Forelimb muscle (tissue), 1 donor: Measurements from ENCODE around the gene S100A14. TPM values are rescaled to one million over a fixed set of nuclear protein-coding genes. Genes with fewer than 3 reads are reported as not detected.

Source experiments
- DNase-seq: peaks from one replicate; pipeline ENCODE4 v3.0.0-alpha.2; 2013; ENCODE audit warnings: low read depth
- polyA plus RNA-seq: library from polyadenylated mRNA; unstranded; fragments of 120-200 nt; gene quantifications from one replicate; pipeline ENCODE4 v1.2.1, GENCODE V29; 2013; ENCODE audit not compliant: insufficient read length

Gene S100A14
- polyA plus RNA-seq, 1 donor: 0.18 TPM

DNA sequence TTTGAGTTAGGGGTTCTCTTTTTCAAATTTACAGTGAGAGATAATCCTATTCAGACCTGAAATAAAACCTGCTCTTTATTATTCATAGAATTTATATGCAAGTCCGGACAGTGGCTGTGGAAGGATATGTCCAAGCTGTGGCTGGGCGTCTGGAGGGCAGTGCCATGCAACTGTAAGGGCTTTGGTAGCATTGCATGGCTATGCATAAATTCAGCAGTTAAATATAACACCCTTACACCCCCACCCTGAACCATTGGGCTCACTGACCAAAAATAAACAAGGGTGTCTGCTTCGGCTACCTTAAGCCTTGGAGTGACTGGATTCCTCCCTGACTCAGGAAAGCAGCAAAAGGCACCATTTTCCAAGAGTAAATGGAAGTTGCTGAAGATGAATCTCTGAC is 23.2 kb upstream of the S100A14 start:
- no peak for DNase-seq

DNA sequence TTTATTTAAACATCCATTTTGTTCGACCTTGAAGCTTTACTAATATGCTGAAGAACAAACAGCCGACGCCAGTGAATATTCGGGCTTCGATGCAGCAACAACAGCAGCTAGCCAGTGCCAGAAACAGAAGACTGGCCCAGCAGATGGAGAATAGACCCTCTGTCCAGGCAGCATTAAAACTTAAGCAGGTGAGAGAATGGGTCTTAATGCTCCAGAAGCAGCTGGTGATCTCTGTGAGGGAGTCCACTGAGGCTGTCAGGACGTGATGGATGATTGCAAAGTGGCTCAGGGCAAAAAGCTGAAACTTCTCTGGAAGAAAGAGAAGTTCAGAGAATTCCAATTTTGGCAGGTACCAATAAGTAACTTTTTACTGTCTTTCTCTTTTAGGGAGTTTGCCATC is 22.1 kb upstream of the S100A14 start:
- DNase-seq: no peak

DNA sequence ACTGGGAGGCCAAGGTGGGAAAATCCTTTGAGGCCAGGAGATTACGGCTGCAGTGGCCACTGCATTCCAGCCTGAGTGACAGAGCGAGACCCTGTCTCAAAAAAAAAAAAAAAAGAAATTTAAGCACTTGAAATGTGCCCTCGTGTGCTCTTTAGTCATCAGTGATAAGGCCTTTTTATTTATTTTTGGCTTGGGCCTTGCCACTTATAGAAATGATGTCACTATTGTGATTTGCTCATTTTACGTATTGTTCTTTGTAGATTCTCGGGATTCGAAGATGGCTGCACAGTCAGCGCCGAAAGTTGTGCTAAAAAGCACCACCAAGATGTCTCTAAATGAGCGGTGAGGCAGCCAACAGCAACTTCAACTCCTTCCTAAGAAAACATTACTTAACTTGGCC is 20.2 kb upstream of the S100A14 start:
- DNase-seq: no peak

DNA sequence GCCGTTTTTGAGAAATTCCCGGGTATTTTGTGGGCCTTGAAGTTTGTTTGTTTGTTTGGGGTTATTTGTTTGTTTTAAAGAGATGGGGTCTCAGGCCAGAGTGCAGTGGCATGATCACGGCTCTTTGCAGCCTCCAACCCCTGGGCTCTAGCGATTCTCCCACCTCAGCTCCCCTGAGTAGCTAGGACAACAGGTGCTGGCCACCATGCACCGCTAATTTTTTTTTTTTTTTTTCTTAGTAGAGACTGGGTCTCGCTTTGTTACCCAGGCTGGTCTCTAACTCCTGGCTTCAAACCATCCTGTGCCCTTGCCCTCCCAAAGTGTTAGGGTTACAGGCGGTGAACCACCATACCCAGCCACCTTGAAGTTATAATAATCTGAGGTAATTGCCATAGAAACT is 19.7 kb upstream of the S100A14 start:
- DNase-seq: no peak

DNA sequence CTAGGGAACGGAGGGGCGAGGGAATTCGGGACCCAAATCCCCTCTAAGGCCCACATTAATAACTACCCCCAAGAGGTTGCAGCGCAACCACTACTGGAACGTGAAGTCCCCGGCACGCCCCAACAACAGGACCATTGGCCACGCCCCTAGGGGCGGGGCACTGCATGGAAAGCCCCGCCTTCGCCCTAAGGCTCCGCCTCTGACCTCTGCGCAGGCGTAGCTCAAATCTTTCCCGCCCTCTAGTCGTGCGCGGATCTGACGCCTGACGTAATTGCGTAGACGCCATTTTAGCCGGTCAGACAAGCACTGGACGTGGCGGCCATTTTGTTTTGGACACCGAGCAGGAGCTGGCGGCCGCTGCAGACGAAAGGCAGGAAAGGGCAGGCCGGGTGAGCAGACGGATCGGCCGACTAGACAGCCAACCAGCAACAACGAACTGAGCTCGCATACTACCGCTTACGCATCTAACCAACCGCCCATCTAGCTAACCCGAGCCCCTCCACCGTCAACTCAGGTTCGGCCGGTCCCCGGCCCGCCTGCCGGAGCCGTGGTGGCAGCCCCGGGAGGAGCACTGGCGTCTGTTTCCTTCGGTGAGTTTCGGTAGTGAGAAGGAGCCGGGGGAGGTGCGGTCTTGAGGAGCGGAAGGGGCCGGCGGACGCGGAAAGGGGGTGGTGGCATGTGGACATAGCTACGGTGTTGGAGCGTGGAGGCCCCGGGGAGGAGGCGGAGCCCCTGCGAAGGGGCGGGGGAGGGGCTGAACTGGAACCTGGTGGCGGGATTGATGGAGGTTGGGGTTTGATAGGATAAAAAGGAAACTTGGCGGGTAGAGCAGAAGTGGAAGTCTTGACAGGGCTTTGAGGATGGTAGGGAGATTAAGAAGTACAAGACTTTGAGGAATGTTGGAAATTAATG is 17.9 kb upstream of the S100A14 start, which contains the start of gene CHTOP:
Gene CHTOP (plus strand): TSS at position 313 of the 912 bp plus-strand sequence. CDS start 2,523 bp downstream, outside the sequence.
- peak; percentile 98 for DNase-seq

DNA sequence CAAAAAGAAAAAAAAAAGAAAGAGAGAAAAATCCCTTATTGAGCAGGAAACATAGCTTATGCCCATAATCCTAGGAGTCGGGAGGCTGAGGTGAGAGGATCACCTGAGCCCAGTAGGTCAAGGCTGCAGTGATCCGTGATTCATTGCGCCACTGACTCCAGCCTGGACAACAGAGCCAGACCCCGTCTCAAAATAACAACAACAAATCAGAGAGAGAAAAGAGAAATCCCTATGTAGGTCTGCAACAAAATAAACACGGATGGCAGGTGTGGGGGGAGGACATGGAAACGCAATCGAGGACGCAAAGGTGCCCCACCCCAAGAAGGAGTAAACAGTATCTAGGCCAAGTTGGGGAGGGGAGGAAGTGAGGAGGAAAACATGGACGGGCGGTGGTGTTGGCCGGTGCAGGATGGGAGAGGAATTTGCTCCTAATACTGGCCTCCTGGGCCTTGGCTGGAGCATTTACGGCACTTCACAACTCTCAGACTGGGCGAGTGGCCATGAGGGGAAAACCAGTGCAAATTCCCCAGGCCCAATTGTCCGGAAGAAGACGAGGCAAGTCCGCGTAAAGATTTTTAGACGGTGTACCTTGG is 17.1 kb upstream of the S100A14 start:
- DNase-seq: peak; percentile 45

DNA sequence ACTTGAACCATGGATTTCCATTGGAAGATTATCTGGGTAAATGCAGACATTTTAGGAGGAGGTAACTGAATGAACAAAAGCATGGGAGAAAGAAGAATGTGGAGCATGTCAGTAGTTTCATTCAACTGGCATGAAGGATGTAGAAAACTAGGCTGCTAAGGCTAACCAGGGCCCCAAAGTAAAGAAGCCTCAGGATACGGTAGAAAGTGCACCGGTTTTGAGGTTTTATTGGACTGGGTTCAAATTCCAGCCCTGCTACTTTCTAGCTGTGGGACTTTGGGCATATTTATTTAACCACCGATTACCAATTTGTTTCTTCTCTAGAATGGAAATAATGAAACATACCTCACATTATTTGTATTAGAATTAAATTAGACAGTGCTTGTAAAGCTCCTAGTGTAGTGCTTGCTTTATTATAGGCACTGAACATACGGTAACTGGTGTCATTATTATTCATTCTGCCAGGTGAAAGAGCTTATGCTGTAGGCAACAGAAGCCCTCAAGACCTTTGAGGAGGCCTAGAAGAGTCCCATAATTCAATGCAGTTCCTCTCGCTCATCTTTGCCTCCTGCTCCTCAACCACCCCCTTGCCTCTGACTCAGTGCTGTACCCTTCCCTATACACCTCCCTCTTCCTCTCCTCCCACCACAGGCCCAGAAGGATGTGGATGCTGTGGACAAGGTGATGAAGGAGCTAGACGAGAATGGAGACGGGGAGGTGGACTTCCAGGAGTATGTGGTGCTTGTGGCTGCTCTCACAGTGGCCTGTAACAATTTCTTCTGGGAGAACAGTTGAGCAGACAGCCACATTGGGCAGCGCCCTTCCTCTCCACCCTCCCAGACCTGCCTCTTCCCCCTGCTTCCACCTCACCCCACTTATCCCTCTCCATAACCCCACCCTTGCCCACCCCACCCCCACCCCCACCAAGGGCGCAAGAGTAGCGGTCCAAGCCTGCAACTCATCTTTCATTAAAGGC is 15.2 kb upstream of the S100A14 start:
- DNase-seq: no peak

DNA sequence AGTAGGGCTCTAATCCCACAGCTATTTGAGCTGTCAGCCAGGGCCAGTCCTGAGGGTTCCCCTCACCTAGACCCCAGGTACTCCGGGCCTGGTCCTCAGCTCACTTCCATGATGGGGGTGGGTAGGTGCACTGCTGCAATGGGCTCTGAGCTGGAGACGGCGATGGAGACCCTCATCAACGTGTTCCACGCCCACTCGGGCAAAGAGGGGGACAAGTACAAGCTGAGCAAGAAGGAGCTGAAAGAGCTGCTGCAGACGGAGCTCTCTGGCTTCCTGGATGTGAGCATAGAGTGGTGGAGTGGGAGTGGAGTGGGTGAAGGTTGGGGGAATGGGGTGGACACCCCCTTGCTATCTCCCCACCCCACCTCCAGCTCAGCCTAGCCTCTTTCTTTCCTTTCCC is 14.3 kb upstream of the S100A14 start:
- no peak for DNase-seq

DNA sequence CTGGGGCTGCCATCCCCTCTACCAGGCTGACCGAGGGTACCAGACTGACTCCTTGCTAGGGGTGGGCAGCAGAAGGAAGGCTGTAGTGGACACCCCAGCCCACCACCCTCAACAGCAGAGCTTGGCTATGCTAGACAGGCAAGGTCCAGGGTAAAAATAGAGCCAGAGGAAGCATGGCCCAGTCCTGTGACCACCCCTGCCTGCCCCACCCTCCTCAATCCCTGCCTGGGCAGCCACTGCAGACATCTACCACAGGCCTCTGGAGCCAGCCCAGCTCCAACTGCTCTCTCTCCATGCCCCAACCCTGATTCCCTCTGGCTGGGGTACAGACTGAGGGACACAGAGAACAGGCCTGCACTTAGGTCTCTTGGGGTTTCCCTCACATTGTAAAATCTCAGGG is 13.8 kb upstream of the S100A14 start:
- no peak for DNase-seq

DNA sequence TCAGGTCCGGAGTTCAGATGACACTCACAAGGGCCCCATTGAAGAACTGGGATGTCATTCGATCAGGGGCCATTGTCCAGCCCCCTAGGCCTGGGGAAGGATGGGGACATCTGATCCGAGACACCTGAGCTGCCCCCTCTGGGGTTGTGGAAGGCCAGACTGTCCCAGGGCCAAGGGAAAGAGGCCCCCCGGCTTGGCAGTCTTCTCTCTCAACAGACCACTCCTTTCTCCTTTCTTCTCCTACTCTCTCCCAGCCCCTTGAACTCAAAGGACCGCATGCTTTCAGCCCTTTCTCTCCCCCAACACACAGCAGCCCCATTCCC is 13.2 kb upstream of the S100A14 start:
- DNase-seq: no peak

DNA sequence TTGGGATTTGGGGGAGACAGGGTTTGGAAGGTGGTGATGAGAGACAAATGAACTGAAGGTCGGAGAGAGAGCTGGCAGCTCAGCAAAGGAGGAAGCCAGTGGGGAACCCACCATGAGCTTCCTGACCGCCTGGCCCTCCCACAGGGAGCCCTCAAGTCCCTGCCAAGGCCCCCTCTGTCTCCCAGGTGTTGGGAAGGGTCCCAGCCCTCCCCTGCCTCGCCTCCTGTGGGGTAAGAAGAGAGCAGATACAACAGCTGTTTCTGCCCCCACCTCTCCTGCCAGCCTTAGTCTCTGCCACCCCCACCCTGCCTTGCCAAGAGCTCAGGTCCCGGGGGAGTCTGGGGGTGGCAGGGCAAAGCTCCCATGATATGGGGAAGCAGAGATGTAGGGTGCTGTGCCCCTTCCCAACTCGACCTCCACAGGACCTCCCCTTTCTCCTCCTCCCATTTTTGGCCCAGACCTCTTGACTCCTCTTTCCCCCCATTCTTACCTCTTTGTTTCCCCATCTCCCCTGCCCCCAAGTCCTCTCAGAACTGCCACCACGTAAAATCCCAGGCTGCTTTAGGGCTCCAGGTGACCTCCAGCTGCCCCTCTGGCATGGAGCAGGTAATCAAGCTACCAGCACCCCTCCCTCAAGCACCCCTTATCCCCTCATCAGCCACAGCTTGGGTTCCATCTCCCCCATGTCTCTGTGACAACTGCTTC is 12.7 kb upstream of the S100A14 start:
- DNase-seq: no peak

DNA sequence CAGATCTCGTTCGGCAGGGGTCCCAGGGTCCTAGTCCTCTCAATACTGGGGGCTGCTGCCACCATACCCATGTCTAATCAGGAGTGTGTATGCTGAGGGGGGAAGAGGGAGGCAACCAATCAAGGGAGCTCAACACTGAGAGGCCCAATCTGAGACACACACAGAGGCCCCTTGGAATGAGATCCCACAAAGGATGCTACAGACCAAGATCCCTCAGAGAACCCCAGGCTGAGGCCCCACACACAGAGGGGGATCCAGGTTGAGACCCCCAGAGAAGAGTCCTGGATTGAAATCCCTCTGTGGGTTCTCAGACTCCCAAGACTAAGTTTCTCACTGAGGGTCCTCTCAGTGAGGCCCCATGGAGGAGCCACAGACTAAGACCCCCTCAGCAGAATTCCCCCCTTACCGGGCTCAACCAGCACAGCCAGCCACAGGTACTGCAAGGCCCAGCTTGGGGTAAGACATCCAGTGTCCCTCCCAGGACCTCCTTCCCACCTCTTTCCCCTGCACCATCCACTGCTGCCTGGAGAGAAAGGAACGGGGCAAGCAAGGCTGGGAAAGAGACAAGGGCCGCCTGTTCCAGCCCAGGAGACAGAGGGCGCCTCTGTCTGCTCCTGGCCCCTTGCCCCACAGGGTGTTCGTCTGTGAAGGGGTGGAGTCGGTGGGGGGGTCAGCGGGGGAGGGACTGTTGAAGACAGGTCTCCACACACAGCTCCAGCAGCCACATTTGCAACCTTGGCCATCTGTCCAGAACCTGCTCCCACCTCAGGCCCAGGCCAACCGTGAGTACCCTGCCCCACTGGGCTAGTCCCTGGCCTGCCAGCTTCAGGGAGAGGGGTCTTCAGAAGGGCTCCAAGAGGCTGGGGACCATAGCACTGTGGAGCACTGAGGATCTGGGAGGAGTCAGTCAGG is 11.8 kb upstream of the S100A14 start, which contains the start of gene S100A1:
Gene S100A1 (plus strand): TSS at position 720 of the 912 bp plus-strand sequence. CDS start 2,088 bp downstream, outside the sequence.
- DNase-seq: no peak

DNA sequence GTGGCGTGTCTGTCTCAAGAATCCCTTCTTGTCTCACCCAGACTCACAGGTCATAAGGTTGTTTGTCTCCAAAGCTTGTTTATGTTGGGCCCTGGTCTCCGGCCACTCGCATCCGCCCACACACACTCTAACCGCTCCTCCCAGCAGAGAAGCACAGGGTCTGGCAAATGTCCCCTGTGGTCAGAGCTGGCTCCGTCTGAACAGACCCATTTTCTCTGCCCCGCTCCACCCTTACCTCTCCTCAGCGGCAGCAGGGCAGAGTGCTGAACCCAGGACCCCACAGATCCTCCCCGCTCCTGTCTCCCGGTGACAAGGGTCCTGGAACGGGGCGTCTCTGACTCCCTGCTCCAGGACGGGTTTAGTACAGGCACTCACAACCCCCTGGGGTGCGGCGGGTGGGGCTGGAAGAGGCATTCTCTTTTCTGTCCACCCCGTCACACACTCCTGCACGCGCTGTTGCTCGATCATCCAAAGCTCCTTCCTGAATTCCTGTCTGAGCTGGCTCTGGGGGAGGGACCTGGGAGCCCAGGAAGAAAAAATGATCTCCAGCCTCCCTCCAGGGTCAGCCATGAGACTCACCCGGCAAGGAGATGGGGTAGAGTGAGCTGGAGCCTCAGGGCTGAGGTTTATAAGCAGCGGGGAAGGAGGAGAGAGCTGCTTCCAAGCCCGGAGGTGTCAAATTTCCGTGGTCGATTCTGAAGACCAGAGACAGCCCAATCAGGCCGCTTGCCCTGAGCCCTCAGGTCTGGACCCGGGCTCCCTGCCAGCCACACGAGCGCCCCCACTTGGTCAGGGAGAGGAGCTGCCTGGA is 11.0 kb upstream of the S100A14 start, which contains the start of gene S100A13:
Gene S100A13 (minus strand): TSS at position 602 of the 811 bp plus-strand sequence. CDS start 1,033 bp downstream, outside the sequence.
- DNase-seq: peak; percentile 61

DNA sequence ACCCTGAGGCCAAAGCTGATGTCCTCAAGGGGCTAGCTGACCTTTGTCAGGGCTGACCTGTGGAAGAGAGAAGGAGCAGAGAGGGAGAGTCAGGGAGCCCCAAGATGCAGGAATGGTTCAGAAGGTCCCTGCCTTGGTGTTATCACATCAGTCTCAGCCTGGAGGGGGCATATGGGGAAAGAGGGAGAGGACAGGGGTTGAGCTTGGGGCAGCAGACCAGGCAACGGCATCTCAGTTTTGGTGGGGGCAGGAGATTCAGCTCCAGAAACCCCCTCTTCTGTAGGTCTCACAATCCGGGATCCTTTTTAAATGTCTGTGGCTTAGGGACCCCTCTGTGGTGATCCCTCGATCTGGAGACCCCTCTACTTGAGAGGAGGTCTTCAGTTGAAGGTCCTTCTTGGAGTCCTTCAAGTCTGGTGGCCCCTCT is 10.4 kb upstream of the S100A14 start:
- no peak for DNase-seq

DNA sequence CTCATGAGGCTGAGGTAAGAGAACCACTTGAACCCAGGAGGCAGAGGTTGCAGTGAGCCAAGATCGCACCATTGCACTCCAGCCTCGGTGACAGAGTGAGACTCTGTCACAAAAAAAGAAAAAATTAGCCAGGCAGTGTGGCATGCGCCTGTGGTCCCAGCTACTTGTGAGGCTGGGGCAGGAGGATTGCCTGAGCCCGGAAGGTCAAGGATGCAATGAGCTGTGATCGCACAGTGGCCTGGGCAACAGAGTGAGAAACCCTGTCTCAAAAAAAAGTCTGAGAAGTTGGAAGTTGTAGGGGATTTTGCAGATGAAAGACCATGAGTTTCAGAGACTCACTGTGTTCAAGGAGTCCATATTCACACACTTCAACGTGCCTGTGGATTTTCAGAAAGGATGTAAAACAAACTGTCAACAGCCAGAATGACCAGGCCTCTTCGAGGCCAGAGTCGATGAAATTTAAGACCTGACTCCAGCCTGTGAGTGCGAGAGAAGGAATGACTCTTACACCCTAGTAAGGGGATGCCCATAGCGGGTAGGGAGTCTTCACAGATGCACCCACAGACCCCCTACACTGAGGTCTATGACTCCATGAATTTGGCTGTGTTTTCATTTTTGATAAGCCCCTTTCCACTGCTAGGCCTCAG is 9.0 kb upstream of the S100A14 start:
- no peak for DNase-seq

DNA sequence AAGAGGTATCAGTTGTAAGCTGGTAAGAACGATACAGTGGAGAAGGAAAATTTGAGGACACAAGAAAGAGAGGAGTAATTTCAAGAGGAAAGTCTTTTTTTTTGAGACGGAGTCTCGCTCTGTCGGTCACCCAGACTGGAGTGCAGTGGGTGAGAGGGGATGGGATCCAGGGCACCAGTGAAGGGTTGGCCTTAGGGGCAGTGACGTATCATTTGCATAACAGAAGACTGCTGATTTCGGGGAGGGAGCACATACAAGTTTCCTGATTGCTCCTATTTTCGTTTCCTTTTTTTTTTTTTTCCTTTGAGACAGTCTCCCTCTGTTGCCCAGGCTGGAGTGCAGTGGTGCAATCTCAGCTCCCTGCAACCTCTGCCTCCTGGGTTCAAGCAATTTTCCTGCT is 7.0 kb upstream of the S100A14 start:
- DNase-seq: no peak

DNA sequence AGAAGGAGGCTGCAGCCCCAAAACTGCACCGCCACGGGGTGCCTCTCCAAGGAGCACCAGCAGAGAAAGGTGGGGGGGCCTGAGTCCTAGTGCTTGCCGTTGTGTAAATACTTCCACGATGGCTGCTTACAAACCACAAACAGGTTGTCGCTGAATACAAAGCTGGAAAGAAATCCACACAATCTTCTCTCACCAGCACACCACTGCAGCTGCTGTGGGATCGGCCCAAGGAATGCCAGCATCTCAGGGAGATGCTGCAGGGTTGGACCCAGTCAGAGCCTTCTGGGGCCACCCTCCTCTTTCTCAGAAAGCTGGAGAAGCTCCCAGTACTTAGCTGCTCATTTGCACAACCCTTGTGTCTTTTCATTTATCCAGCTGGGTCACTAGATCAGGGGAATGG is 3.0 kb upstream of the S100A14 start:
- no peak for DNase-seq

DNA sequence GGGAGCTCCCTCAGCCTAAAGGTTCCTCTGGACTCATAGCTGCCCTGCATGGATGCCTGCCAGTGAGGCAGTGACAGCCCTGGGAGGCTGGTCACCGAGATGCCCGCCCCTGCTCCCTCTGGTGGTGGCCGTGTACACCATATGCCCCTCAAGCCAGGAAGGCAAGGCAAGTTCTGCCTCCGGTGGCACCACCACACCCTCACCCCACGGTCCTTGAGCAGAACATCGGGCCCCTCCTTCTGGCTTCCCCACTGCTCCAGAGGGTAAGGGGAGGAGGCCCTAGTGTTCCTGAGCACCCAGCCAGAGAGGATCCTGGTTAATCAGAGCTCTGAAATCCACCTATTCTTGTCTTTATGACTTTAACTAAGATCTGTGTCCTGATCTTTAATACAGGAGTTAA is 1.5 kb upstream of the S100A14 start:
- no peak for DNase-seq

DNA sequence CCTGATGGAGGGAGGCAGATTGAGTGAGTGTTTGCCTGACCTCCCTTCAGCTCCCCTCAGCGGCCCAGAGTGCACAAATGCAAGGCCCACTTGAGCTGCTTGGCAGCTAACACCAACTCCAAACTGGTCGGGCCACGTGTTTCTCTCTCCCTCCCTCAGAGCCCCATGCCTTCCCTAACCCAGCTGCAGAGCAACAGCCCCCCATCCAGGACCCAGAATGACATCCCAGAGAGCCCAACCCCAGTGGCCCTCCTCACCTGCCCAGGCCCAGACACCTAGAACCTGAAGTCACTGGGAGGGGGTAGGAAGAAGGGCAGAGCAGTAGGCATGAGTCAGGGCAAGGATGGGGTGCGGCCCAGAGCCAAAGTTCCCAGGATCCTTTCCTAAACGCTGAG is 789 bp upstream of the S100A14 start:
- DNase-seq: no peak
